ENCODE measurements around the gene ZNF491. TPM values are rescaled to one million over a fixed set of nuclear protein-coding genes. Genes with fewer than 3 reads are reported as not detected.
"Not testable (repeated sequence)": the region's sequence is repeated elsewhere in the genome, so short reads cannot be mapped to it uniquely, and the experiment has no call there.

Gene ZNF491
- total RNA-seq, 6 donors from 2014 or later: 0.55 to 3.4 (median 2.0) TPM; not detected in 1

- no peaks in the 10 kb centered on the region for H3K27me3 ChIP-seq
- DNase-seq: no peak
- ATAC-seq (ENCODE audit: low FRiP score in 2 of 2): no peak
- no peak overlapping the region for H3K4me3 ChIP-seq
- H3K4me1 ChIP-seq: no peaks in the 10 kb centered on the region
- TF ChIP-seq CTCF (IDR thresholded peaks at IDR 0.05) (no peak), POLR2A (IDR thresholded peaks at IDR 0.05) (no peak), EP300 (IDR thresholded peaks at IDR 0.05) (no peak)
- WGBS, 2 donors: 95% methylated on average over 8 of the region's 8 CpGs
- no peak overlapping the region for H3K27ac ChIP-seq
- H3K9me3 ChIP-seq: peaks cover 31 to 64% (median 52%) of the 10 kb centered on the region in 4 donors
- peaks cover 22 to 52% (median 39%) of the 10 kb centered on the region in 4 donors for H3K36me3 ChIP-seq
Measured at GRCh38 chr19:11832253-11832912, 34.1 kb downstream of the ZNF491 start.

GRCh38 chr19:11833541-11833940 is 35.2 kb downstream of the ZNF491 start:
- no peaks in the 10 kb centered on the region for H3K27me3 ChIP-seq
- no peak overlapping the region for H3K4me3 ChIP-seq
- H3K27ac ChIP-seq: no peak overlapping the region
- peaks cover 31 to 54% (median 49%) of the 10 kb centered on the region in 4 donors for H3K9me3 ChIP-seq
- ATAC-seq (ENCODE audit: low FRiP score in 2 of 2): no peak
- no peaks in the 10 kb centered on the region for H3K4me1 ChIP-seq
- DNase-seq: no peak
- no peak for TF ChIP-seq EP300 (IDR thresholded peaks at IDR 0.05)
- no peak for TF ChIP-seq CTCF (IDR thresholded peaks at IDR 0.05)
- TF ChIP-seq POLR2AphosphoS5 (IDR thresholded peaks at IDR 0.05): no peak
- no peak for TF ChIP-seq POLR2A (IDR thresholded peaks at IDR 0.05)
- peaks cover 22 to 52% (median 39%) of the 10 kb centered on the region in 4 donors for H3K36me3 ChIP-seq
- WGBS, 2 donors: 93% methylated on average over 2 of the region's 2 CpGs

GRCh38 chr19:11835626-11836066 is 37.3 kb downstream of the ZNF491 start:
- Histone ChIP-seq H3K9me3 (peaks cover 31 to 44% (median 35%) of the 10 kb centered on the region in 4 donors), H3K36me3 (peaks cover 22 to 38% (median 30%) of the 10 kb centered on the region in 4 donors)
- not testable (repeated sequence) for H3K4me3 ChIP-seq; H3K4me1 ChIP-seq; ATAC-seq (ENCODE audit: low FRiP score in 2 of 2); H3K27ac ChIP-seq; DNase-seq; H3K27me3 ChIP-seq
- 89 to 100% methylated on average over 2 of the region's 2 CpGs for whole genome bisulfite sequencing, 2 donors

GRCh38 chr19:11843722-11844121 is 45.4 kb downstream of the ZNF491 start:
- TF ChIP-seq POLR2AphosphoS5 (IDR thresholded peaks at IDR 0.05): no peak
- TF ChIP-seq CTCF (IDR thresholded peaks at IDR 0.05): no peak
- no peak for TF ChIP-seq POLR2A (IDR thresholded peaks at IDR 0.05)
- TF ChIP-seq EP300 (IDR thresholded peaks at IDR 0.05): no peak
- H3K36me3 ChIP-seq: no peaks in the 10 kb centered on the region
- no peak overlapping the region for H3K27ac ChIP-seq
- WGBS, 2 donors: 63 to 67% methylated on average over 2 of the region's 2 CpGs
- no peak for ATAC-seq (ENCODE audit: low FRiP score in 2 of 2)
- no peaks in the 10 kb centered on the region for H3K9me3 ChIP-seq
- no peak for DNase-seq
- no peaks in the 10 kb centered on the region for H3K27me3 ChIP-seq
- H3K4me1 ChIP-seq: peaks cover 5 to 8% (median 6%) of the 10 kb centered on the region in 4 donors
- no peak overlapping the region for H3K4me3 ChIP-seq

GRCh38 chr19:11847615-11848014 is 49.3 kb downstream of the ZNF491 start:
- not testable (repeated sequence) for DNase-seq; H3K4me3 ChIP-seq; H3K27ac ChIP-seq; H3K9me3 ChIP-seq; H3K27me3 ChIP-seq; ATAC-seq (ENCODE audit: low FRiP score in 2 of 2); H3K36me3 ChIP-seq
- peaks cover 11 to 21% (median 14%) of the 10 kb centered on the region in 4 donors for H3K4me1 ChIP-seq
- 61 to 66% methylated on average over 6 of the region's 6 CpGs for WGBS, 2 donors

GRCh38 chr19:11848200-11848593 is 49.9 kb downstream of the ZNF491 start:
- peak overlapping the region in 3 of 4 donors; percentile 69 to 89 (median 77) for H3K4me3 ChIP-seq
- TF ChIP-seq CTCF (IDR thresholded peaks at IDR 0.05) (no peak), POLR2A (IDR thresholded peaks at IDR 0.05) (no peak), EP300 (IDR thresholded peaks at IDR 0.05) (no peak), POLR2AphosphoS5 (IDR thresholded peaks at IDR 0.05) (no peak)
- H3K9me3 ChIP-seq: no peaks in the 10 kb centered on the region
- ATAC-seq (ENCODE audit: low FRiP score in 2 of 2): peak; percentile 9 to 10
- H3K4me1 ChIP-seq: peaks cover 11 to 21% (median 14%) of the 10 kb centered on the region in 4 donors
- peak overlapping the region; percentile 18 to 81 (median 76) for H3K27ac ChIP-seq
- no peaks in the 10 kb centered on the region for H3K27me3 ChIP-seq
- no peaks in the 10 kb centered on the region for H3K36me3 ChIP-seq
- DNase-seq: no peak
- WGBS, 2 donors: 27 to 40% methylated on average over 11 of the region's 11 CpGs
